Stomach (tissue), 9 donors: Measurements from ENCODE around the gene PARD3. TPM values are rescaled to one million over a fixed set of nuclear protein-coding genes. Genes with fewer than 3 reads are reported as not detected.

Experiments
- DNase-seq, 2 donors: peaks; one replicate each; pipeline versions ENCODE4 v3.0.0 to v3.0.0-alpha.2; 2013 to 2019
- H3K27ac ChIP-seq, 5 donors: fragments of 200-600 bp in 4 of 5; sonication (generic) in 4 of 5; one replicate each; pipeline ENCODE4 v1.5.1; 2013 to 2019; ENCODE audit warnings: mild to moderate bottlenecking in 1 of 5, moderate library complexity in 1 of 5
- H3K27me3 ChIP-seq, 3 donors: fragments of 200-600 bp; sonication (generic); one replicate each; pipeline ENCODE4 v1.5.1; 2017 to 2019; ENCODE audit warnings: mixed run types in 1 of 3
- H3K36me3 ChIP-seq, 4 donors: fragments of 200-600 bp; sonication (generic); 1 replicate in 3 of 4; 2 replicates in 1 of 4; pipeline ENCODE4 v1.5.1; 2016 to 2019
- H3K4me1 ChIP-seq, 4 donors: fragments of 200-600 bp; sonication (generic); one replicate each; pipeline ENCODE4 v1.5.1; 2016 to 2019
- H3K4me3 ChIP-seq, 4 donors: fragments of 200-600 bp; sonication (generic) in 3 of 4; one replicate each; pipeline ENCODE4 v1.5.1; 2016 to 2019; ENCODE audit warnings: mild to moderate bottlenecking in 1 of 4
- H3K9me3 ChIP-seq, 4 donors: fragments of 200-600 bp; sonication (generic); one replicate each; pipeline ENCODE4 v1.5.1; 2016 to 2019
- CTCF ChIP-seq, 7 experiments: fragments of 450-650 bp in 4 of 7; fragments of 200-600 bp in 3 of 7; sonication (generic) in 3 of 7; IDR thresholded peaks; one replicate each; pipeline ENCODE4 v1.5.1; 2016 to 2019; ENCODE audit warnings: antibody characterized with exemption in 7 of 7, control low read depth in 2 of 7, mild to moderate bottlenecking in 1 of 7
- EP300 ChIP-seq: sonication (generic); formaldehyde crosslinking; IDR thresholded peaks from one replicate; pipeline ENCODE4 v1.6.1; 2017; ENCODE audit warnings: antibody characterized with exemption
- POLR2A ChIP-seq, 4 donors: fragments of 450-650 bp; IDR thresholded peaks; one replicate each; pipeline ENCODE4 v1.6.1; 2016; ENCODE audit warnings: antibody characterized with exemption in 4 of 4, control low read depth in 2 of 4, mild to moderate bottlenecking in 1 of 4, moderate library complexity in 1 of 4
- POLR2AphosphoS5 ChIP-seq, 3 donors: sonication (generic); formaldehyde crosslinking; IDR thresholded peaks; one replicate each; pipeline ENCODE4 v1.6.1; 2016; ENCODE audit warnings: antibody characterized with exemption in 3 of 3
- WGBS, 5 donors: extraction: QIAGEN DNeasy Blood & Tissue Kit in 3 of 5; methylation state at CpG; one replicate each; pipeline versions ENCODE4 v1.1.5 to v1.1.7; 2013 to 2018; 5-methylcytosine and 5-hydroxymethylcytosine counted together
- intact Hi-C: fragments of 100-400 bp; cut with DNase I; formaldehyde crosslinking; loops from one replicate; pipeline ENCODE4 v1.15.1; 2023; ENCODE audit warnings: low total_unique reads
- polyA plus RNA-seq, 3 donors: library from polyadenylated mRNA; stranded (reverse); fragments of 200-250 nt; gene quantifications; one replicate each; pipeline ENCODE4 v1.2.3, GENCODE V29; 2013
- total RNA-seq, 5 donors: library from RNA; depleted of rRNA; stranded (reverse); fragments of >200 nt; gene quantifications; one replicate each; pipeline versions ENCODE4 v1.1.0 to v1.2.3, GENCODE V29; 2014 to 2016
- donor health status: healthy with polysubstance abuse.
- donor health status: Bipolar disorder and iron deficiency.
- donor health status: healthy.

Gene PARD3
- total and polyA plus RNA-seq, 8 donors: 13.7 to 118 (median 31.8) TPM

- TF ChIP-seq EP300: no peak
- TF ChIP-seq POLR2AphosphoS5 (IDR thresholded peaks at IDR 0.05): no peak
- TF ChIP-seq POLR2A (IDR thresholded peaks at IDR 0.05): no peak
- TF ChIP-seq CTCF (IDR thresholded peaks at IDR 0.05): no peak
- WGBS, 5 donors: 81 to 95% (median 93%) methylated on average over 1 of the region's 1 CpG
- intact Hi-C loops: no loop called here
- Histone ChIP-seq H3K9me3 (no peaks in the 10 kb centered on the region), H3K4me3 (no peak overlapping the region), H3K27me3 (no peaks in the 10 kb centered on the region), H3K4me1 (peaks cover 0 to 67% (median 28%) of the 10 kb centered on the region in 4 donors), H3K27ac (no peak overlapping the region), H3K36me3 (no peaks in the 10 kb centered on the region)
- no peak for DNase-seq
These were observed 86.7 kb downstream of the PARD3 start for GRCh38 chr10:34728361-34728760.

- H3K4me1 ChIP-seq: peaks cover 0 to 67% (median 28%) of the 10 kb centered on the region in 4 donors
- intact Hi-C loops: no loop called here
- peak in 1 of 2 donors; percentile 45 for DNase-seq
- no peaks in the 10 kb centered on the region for H3K36me3 ChIP-seq
- H3K27me3 ChIP-seq: no peaks in the 10 kb centered on the region
- no peak for TF ChIP-seq EP300
- TF ChIP-seq POLR2AphosphoS5 (IDR thresholded peaks at IDR 0.05): no peak
- no peak for TF ChIP-seq CTCF (IDR thresholded peaks at IDR 0.05)
- no peak for TF ChIP-seq POLR2A (IDR thresholded peaks at IDR 0.05)
- H3K4me3 ChIP-seq: no peak overlapping the region
- H3K27ac ChIP-seq: no peak overlapping the region
- H3K9me3 ChIP-seq: no peaks in the 10 kb centered on the region
- WGBS, 5 donors: 76 to 86% (median 78%) methylated on average over 9 of the region's 9 CpGs
These were observed 87.5 kb downstream of the PARD3 start for GRCh38 chr10:34727595-34728033.

GRCh38 chr10:34726862-34727261, 88.2 kb downstream of the PARD3 start:
- no peak for DNase-seq
- H3K36me3 ChIP-seq: no peaks in the 10 kb centered on the region
- intact Hi-C loops: no loop called here
- H3K4me3 ChIP-seq: no peak overlapping the region
- H3K4me1 ChIP-seq: peaks cover 0 to 67% (median 24%) of the 10 kb centered on the region in 4 donors
- H3K27ac ChIP-seq: no peak overlapping the region
- no peak for TF ChIP-seq CTCF (IDR thresholded peaks at IDR 0.05)
- TF ChIP-seq POLR2AphosphoS5 (IDR thresholded peaks at IDR 0.05): no peak
- TF ChIP-seq POLR2A (IDR thresholded peaks at IDR 0.05): no peak
- no peak for TF ChIP-seq EP300
- no peaks in the 10 kb centered on the region for H3K9me3 ChIP-seq
- no peaks in the 10 kb centered on the region for H3K27me3 ChIP-seq

GRCh38 chr10:34723750-34724149, 91.3 kb downstream of the PARD3 start:
- H3K4me1 ChIP-seq: peaks cover 10 to 89% (median 29%) of the 10 kb centered on the region in 4 donors
- H3K4me3 ChIP-seq: no peak overlapping the region
- intact Hi-C loops: no loop called here
- DNase-seq: peak; percentile 58 to 84
- no peak overlapping the region for H3K27ac ChIP-seq
- H3K9me3 ChIP-seq: no peaks in the 10 kb centered on the region
- no peaks in the 10 kb centered on the region for H3K36me3 ChIP-seq
- TF ChIP-seq EP300 (no peak), POLR2A (IDR thresholded peaks at IDR 0.05) (no peak), CTCF (IDR thresholded peaks at IDR 0.05) (peak in 3 of 7 experiments; percentile 42 to 56 (median 54)), POLR2AphosphoS5 (IDR thresholded peaks at IDR 0.05) (peak in 1 of 3 donors; percentile 57)
- WGBS, 5 donors: 44 to 49% (median 45%) methylated on average over 10 of the region's 10 CpGs
- H3K27me3 ChIP-seq: no peaks in the 10 kb centered on the region
